GM10266 (cell line): ENCODE measurements around the gene NXN.

ENCODE experiments used
- DNase-seq: peaks from one replicate; pipeline ENCODE4 v3.0.0; 2012; ENCODE audit errors: extremely low spot score
- CTCF ChIP-seq: IDR thresholded peaks from 2 replicates; pipeline ENCODE4 v1.5.1; 2012; ENCODE audit warnings: mild to moderate bottlenecking, low read depth; ENCODE audit not compliant: control insufficient read depth, insufficient read depth; ENCODE audit errors: missing control alignments

The NXN gene

GRCh38 chr17:987931-988330, 8.4 kb upstream of the NXN start:
- DNase-seq: no peak
- TF ChIP-seq CTCF: no peak

GRCh38 chr17:986322-986929, 6.8 kb upstream of the NXN start:
- TF ChIP-seq CTCF: no peak
- no peak for DNase-seq

- DNase-seq: no peak
- no peak for TF ChIP-seq CTCF
Observed at GRCh38 chr17:983921-984320, 4.3 kb upstream of the NXN start.

GRCh38 chr17:981292-981658, 1.7 kb upstream of the NXN start:
- no peak for DNase-seq

GRCh38 chr17:980406-981291, 1.1 kb upstream of the NXN start:
- peak; percentile 81 for DNase-seq

More at GRCh38 chr17:981292-981658, 1.7 kb upstream of the NXN start:
- no peak for TF ChIP-seq CTCF

GRCh38 chr17:979212-979538, 401 bp downstream of the NXN start:
- DNase-seq: no peak
- TF ChIP-seq CTCF: no peak

More at GRCh38 chr17:980406-981291, 1.1 kb upstream of the NXN start:
- TF ChIP-seq CTCF: peak; percentile 70
